H54 (cell line): ENCODE measurements around the gene TMEM126A.
"Not testable (repeated sequence)": the region's sequence is repeated elsewhere in the genome, so short reads cannot be mapped to it uniquely, and the experiment has no call there.

Source experiments
- DNase-seq: peaks from one replicate; pipeline ENCODE4 v3.0.0; 2011; ENCODE audit warnings: low spot score, mixed read lengths; ENCODE audit not compliant: insufficient read length
- FAIRE-seq: peaks from 3 replicates; lab custom pipeline; 2011; peaks lifted over from hg19 to GRCh38; lab: Jason Lieb, UNC
- POLR2A ChIP-seq: IDR thresholded peaks from 2 replicates; pipeline ENCODE4 v1.6.1; 2011; ENCODE audit warnings: low read depth, mild to moderate bottlenecking, low read length

The TMEM126A gene

GRCh38 chr11:85634747-85635146 lies 13.0 kb upstream of the TMEM126A start:
- no peak for TF ChIP-seq POLR2A
- FAIRE-seq = no peak
- no peak for DNase-seq

- FAIRE-seq = peak; percentile 38
- no peak for DNase-seq
Observed at GRCh38 chr11:85643191-85643614, 4.6 kb upstream of the TMEM126A start.

GRCh38 chr11:85647078-85647477 lies 689 bp upstream of the TMEM126A start:
- FAIRE-seq (no peak), DNase-seq (no peak)
- TF ChIP-seq POLR2A = no peak

More at GRCh38 chr11:85643191-85643614, 4.6 kb upstream of the TMEM126A start:
- TF ChIP-seq POLR2A = no peak

GRCh38 chr11:85651118-85651517 lies 3.4 kb downstream of the TMEM126A start:
- TF ChIP-seq POLR2A = no peak
- no peak for FAIRE-seq
- no peak for DNase-seq

- DNase-seq = no peak
- no peak for FAIRE-seq
- no peak for TF ChIP-seq POLR2A
Observed at GRCh38 chr11:85652786-85653447, 5.2 kb downstream of the TMEM126A start.

GRCh38 chr11:85654343-85654742 lies 6.6 kb downstream of the TMEM126A start:
- DNase-seq = not testable (repeated sequence)

GRCh38 chr11:85656777-85657176 lies 9.0 kb downstream of the TMEM126A start:
- no peak for DNase-seq
- no peak for TF ChIP-seq POLR2A
- FAIRE-seq = peak; percentile 60

More at GRCh38 chr11:85654343-85654742, 6.6 kb downstream of the TMEM126A start:
- not testable (repeated sequence) for FAIRE-seq

GRCh38 chr11:85658180-85658579 lies 10.4 kb downstream of the TMEM126A start:
- FAIRE-seq = peak; percentile 73
- no peak for TF ChIP-seq POLR2A
- DNase-seq = no peak

GRCh38 chr11:85661972-85662664 lies 14.4 kb downstream of the TMEM126A start:
- FAIRE-seq (no peak), DNase-seq (no peak)
- no peak for TF ChIP-seq POLR2A

- DNase-seq (no peak), FAIRE-seq (peak; percentile 82)
- no peak for TF ChIP-seq POLR2A
Observed at GRCh38 chr11:85663080-85663752, 15.4 kb downstream of the TMEM126A start.

GRCh38 chr11:85663753-85664614 lies 16.2 kb downstream of the TMEM126A start:
- 0 out of 2 replicates have a peak, but pooled peaks have one; percentile 9 for TF ChIP-seq POLR2A
- DNase-seq = peak; percentile 26
- no peak for FAIRE-seq

GRCh38 chr11:85664615-85665481 lies 17.1 kb downstream of the TMEM126A start, which contains the start of gene CREBZF:
Gene CREBZF, minus strand, starts transcription at chr11:85665129. Its CDS starts 254 bp downstream, at chr11:85664875.
- TF ChIP-seq POLR2A = peak; percentile 89
- peak; percentile 86 for DNase-seq
- peak; percentile 99 for FAIRE-seq
